BE2C (cell line): ENCODE data around the gene DIPK2B.

Experiments used
- DNase-seq: peaks from one replicate; pipeline ENCODE4 v3.0.0-alpha.2; 2020
- H3K27me3 ChIP-seq: fragments of 250-450 bp; sonication (Bioruptor Pico); 2 replicates; pipeline ENCODE4 v1.5.1; 2020; ENCODE audit warnings: mild to moderate bottlenecking
- H3K36me3 ChIP-seq: fragments of 250-450 bp; sonication (Bioruptor Pico); 2 replicates; pipeline ENCODE4 v1.5.1; 2020; ENCODE audit warnings: mild to moderate bottlenecking
- H3K4me1 ChIP-seq: fragments of 250-450 bp; sonication (Bioruptor Pico); 2 replicates; pipeline ENCODE4 v1.5.1; 2020
- H3K4me3 ChIP-seq: 2 replicates; pipeline ENCODE4 v1.5.1; 2011; ENCODE audit warnings: low read depth, low read length
- H3K9me3 ChIP-seq: fragments of 250-450 bp; sonication (Bioruptor Pico); 2 replicates; pipeline ENCODE4 v1.5.1; 2020
- CTCF ChIP-seq: IDR thresholded peaks from 2 replicates; pipeline ENCODE4 v1.5.1; 2012; ENCODE audit warnings: mild to moderate bottlenecking, low read depth, low read length

Gene DIPK2B

GRCh38 chrX:45172890-45173289, 27.8 kb downstream of the DIPK2B start:
- Histone ChIP-seq H3K4me1 (no peaks in the 10 kb centered on the region), H3K9me3 (no peaks in the 10 kb centered on the region), H3K36me3 (no peaks in the 10 kb centered on the region), H3K27me3 (no peaks in the 10 kb centered on the region), H3K4me3 (no peak overlapping the region)
- TF ChIP-seq CTCF: no peak
- no peak for DNase-seq

- Histone ChIP-seq H3K9me3 (no peaks in the 10 kb centered on the region), H3K27me3 (no peaks in the 10 kb centered on the region), H3K4me3 (no peak overlapping the region), H3K36me3 (no peaks in the 10 kb centered on the region), H3K4me1 (no peaks in the 10 kb centered on the region)
- no peak for TF ChIP-seq CTCF
- no peak for DNase-seq
Observed at GRCh38 chrX:45166781-45167180, 33.9 kb downstream of the DIPK2B start.

GRCh38 chrX:45165726-45166125, 35.0 kb downstream of the DIPK2B start:
- H3K4me3 ChIP-seq: no peak overlapping the region
- no peaks in the 10 kb centered on the region for H3K9me3 ChIP-seq
- H3K4me1 ChIP-seq: no peaks in the 10 kb centered on the region
- TF ChIP-seq CTCF: no peak
- DNase-seq: no peak
- no peaks in the 10 kb centered on the region for H3K36me3 ChIP-seq
- no peaks in the 10 kb centered on the region for H3K27me3 ChIP-seq

GRCh38 chrX:45164995-45165394, 35.7 kb downstream of the DIPK2B start:
- no peaks in the 10 kb centered on the region for H3K9me3 ChIP-seq
- no peaks in the 10 kb centered on the region for H3K36me3 ChIP-seq
- no peak overlapping the region for H3K4me3 ChIP-seq
- TF ChIP-seq CTCF: no peak
- H3K4me1 ChIP-seq: no peaks in the 10 kb centered on the region
- DNase-seq: no peak
- H3K27me3 ChIP-seq: no peaks in the 10 kb centered on the region

GRCh38 chrX:45164021-45164621, 36.6 kb downstream of the DIPK2B start:
- no peaks in the 10 kb centered on the region for H3K9me3 ChIP-seq
- TF ChIP-seq CTCF: no peak
- H3K4me1 ChIP-seq: no peaks in the 10 kb centered on the region
- H3K4me3 ChIP-seq: no peak overlapping the region
- DNase-seq: no peak
- H3K36me3 ChIP-seq: no peaks in the 10 kb centered on the region
- H3K27me3 ChIP-seq: no peaks in the 10 kb centered on the region

GRCh38 chrX:45157647-45158046, 43.0 kb downstream of the DIPK2B start:
- Histone ChIP-seq H3K4me3 (no peak overlapping the region), H3K36me3 (no peaks in the 10 kb centered on the region), H3K9me3 (no peaks in the 10 kb centered on the region), H3K4me1 (no peaks in the 10 kb centered on the region), H3K27me3 (no peaks in the 10 kb centered on the region)
- no peak for TF ChIP-seq CTCF
- DNase-seq: no peak
